Neural cell (in vitro differentiated cells): Measurements from ENCODE around the gene ADAMTS17.

Experiments
- EP300 ChIP-seq: fragments of 450-650 bp; conservative IDR thresholded peaks from 2 replicates; pipeline ENCODE4 v1.6.1; 2014; ENCODE audit warnings: antibody characterized with exemption, mild to moderate bottlenecking, moderate library complexity; ENCODE audit not compliant: poor library complexity, severe bottlenecking
- EZH2 ChIP-seq: fragments of 200-600, 300-800 bp; shearing (Covaris generic), sonication (generic); IDR thresholded peaks from 2 replicates; pipeline ENCODE4 v1.6.1; 2014; ENCODE audit warnings: antibody characterized with exemption, low read length, borderline replicate concordance, mild to moderate bottlenecking; ENCODE audit not compliant: insufficient read depth, poor library complexity, severe bottlenecking
- POLR2AphosphoS5 ChIP-seq: IDR thresholded peaks from 2 replicates; pipeline ENCODE4 v1.6.1; 2012
- RAD21 ChIP-seq: fragments of 450-650 bp; conservative IDR thresholded peaks from 2 replicates; pipeline ENCODE4 v1.6.1; 2014; ENCODE audit warnings: antibody characterized with exemption, mild to moderate bottlenecking, moderate library complexity
- TF ChIP-seq, protein P1 (sequence below): fragments of 450-650 bp; IDR thresholded peaks from 2 replicates; pipeline ENCODE4 v1.5.1; 2014; ENCODE audit warnings: antibody characterized with exemption, mild to moderate bottlenecking, moderate library complexity; ENCODE audit not compliant: poor library complexity, severe bottlenecking
- TF ChIP-seq, protein P2 (sequence below): IDR thresholded peaks from 2 replicates; pipeline ENCODE4 v1.6.1; 2012; ENCODE audit warnings: borderline replicate concordance

DNA sequence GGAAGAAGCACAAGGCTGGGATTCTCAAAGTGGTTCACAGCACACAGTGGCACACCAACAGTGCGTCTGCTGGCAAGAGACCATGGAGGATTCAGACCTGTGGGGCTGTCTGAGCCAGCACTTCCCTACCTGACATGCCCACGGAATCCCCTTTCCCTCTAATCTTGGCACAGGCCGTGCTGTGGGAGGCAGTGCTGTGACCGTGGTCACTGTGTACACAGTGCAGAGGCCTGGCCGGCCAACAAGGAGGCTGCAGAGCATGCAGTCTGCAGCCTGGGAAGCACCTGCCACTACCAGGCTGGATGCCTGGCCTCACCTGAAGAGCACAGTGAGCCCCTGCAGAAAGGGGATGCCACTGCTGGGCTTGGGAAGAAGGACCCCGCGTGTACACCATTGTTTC lies 307.6 kb downstream of the ADAMTS17 start:
- TF ChIP-seq, protein P1, sequence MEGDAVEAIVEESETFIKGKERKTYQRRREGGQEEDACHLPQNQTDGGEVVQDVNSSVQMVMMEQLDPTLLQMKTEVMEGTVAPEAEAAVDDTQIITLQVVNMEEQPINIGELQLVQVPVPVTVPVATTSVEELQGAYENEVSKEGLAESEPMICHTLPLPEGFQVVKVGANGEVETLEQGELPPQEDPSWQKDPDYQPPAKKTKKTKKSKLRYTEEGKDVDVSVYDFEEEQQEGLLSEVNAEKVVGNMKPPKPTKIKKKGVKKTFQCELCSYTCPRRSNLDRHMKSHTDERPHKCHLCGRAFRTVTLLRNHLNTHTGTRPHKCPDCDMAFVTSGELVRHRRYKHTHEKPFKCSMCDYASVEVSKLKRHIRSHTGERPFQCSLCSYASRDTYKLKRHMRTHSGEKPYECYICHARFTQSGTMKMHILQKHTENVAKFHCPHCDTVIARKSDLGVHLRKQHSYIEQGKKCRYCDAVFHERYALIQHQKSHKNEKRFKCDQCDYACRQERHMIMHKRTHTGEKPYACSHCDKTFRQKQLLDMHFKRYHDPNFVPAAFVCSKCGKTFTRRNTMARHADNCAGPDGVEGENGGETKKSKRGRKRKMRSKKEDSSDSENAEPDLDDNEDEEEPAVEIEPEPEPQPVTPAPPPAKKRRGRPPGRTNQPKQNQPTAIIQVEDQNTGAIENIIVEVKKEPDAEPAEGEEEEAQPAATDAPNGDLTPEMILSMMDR = no peak
- TF ChIP-seq EZH2 = no peak
- TF ChIP-seq POLR2AphosphoS5 = no peak
- TF ChIP-seq EP300 = no peak
- TF ChIP-seq, protein P2, sequence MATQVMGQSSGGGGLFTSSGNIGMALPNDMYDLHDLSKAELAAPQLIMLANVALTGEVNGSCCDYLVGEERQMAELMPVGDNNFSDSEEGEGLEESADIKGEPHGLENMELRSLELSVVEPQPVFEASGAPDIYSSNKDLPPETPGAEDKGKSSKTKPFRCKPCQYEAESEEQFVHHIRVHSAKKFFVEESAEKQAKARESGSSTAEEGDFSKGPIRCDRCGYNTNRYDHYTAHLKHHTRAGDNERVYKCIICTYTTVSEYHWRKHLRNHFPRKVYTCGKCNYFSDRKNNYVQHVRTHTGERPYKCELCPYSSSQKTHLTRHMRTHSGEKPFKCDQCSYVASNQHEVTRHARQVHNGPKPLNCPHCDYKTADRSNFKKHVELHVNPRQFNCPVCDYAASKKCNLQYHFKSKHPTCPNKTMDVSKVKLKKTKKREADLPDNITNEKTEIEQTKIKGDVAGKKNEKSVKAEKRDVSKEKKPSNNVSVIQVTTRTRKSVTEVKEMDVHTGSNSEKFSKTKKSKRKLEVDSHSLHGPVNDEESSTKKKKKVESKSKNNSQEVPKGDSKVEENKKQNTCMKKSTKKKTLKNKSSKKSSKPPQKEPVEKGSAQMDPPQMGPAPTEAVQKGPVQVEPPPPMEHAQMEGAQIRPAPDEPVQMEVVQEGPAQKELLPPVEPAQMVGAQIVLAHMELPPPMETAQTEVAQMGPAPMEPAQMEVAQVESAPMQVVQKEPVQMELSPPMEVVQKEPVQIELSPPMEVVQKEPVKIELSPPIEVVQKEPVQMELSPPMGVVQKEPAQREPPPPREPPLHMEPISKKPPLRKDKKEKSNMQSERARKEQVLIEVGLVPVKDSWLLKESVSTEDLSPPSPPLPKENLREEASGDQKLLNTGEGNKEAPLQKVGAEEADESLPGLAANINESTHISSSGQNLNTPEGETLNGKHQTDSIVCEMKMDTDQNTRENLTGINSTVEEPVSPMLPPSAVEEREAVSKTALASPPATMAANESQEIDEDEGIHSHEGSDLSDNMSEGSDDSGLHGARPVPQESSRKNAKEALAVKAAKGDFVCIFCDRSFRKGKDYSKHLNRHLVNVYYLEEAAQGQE = no peak
- no peak for TF ChIP-seq RAD21
